ENCODE measurements around the gene FBXO36. TPM values are rescaled to one million over a fixed set of nuclear protein-coding genes. Genes with fewer than 3 reads are reported as not detected.

FBXO36 gene
- total RNA-seq, 1 experiment from 2014 or later, result 3.0 TPM

GRCh38 chr2:230016844-230017243 lies 94.5 kb downstream of the FBXO36 start:
- no peak overlapping the region for H2BK15ac ChIP-seq (ENCODE audit: low read depth, low read length)
- TF ChIP-seq CTCF (conservative IDR thresholded peaks at IDR 0.05), result no peak
- H4K8ac ChIP-seq (replicated peaks; ENCODE audit: insufficient read length, low read depth, low read length), result no peak overlapping the region

More at GRCh38 chr2:230016844-230017243, 94.5 kb downstream of the FBXO36 start:
- H3K14ac ChIP-seq (ENCODE audit: insufficient read depth, low read length), result no peak overlapping the region
- no peaks in the 10 kb centered on the region for H3K27me3 Mint-ChIP-seq (ENCODE audit: low read depth)
- H3K79me2 ChIP-seq (ENCODE audit: insufficient read depth, low read length), result no peaks in the 10 kb centered on the region
- peaks cover 0 to 11% of the 10 kb centered on the region in 2 experiments; a peak in 2 of 5 replicates for H3K9me3 Mint-ChIP-seq
- H4K91ac ChIP-seq (ENCODE audit: insufficient read length, low read depth, low read length), result no peak overlapping the region
- no peak overlapping the region for H3T11ph ChIP-seq (ENCODE audit: low read length)
- H3K9me3 ChIP-seq (ENCODE audit: control insufficient read depth, low read depth, low read length), result no peaks in the 10 kb centered on the region
- H2BK20ac ChIP-seq (ENCODE audit: low read depth, low read length, poor library complexity, severe bottlenecking), result no peak overlapping the region
- no peak overlapping the region for H2BK12ac ChIP-seq (ENCODE audit: insufficient read length, low read depth, low read length)
- H3K27ac ChIP-seq (ENCODE audit: insufficient read length, low read depth, low read length), result no peak overlapping the region
- H2BK120ac ChIP-seq (ENCODE audit: low read depth, low read length, poor library complexity, severe bottlenecking), result no peak overlapping the region
- H3K23me2 ChIP-seq (ENCODE audit: insufficient read length, low read depth, low read length, poor library complexity, severe bottlenecking), result no peaks in the 10 kb centered on the region
- H3K23ac ChIP-seq (ENCODE audit: insufficient read length, low read depth, low read length), result no peak overlapping the region
- no peak overlapping the region for H3K9ac ChIP-seq (ENCODE audit: extremely low read depth, insufficient read length, low read length)
- no peaks in the 10 kb centered on the region for H3K4me1 Mint-ChIP-seq
- H4K5ac ChIP-seq (ENCODE audit: insufficient read length, low read depth, low read length), result no peak overlapping the region
- H3K4me3 Mint-ChIP-seq, result no peak overlapping the region
- H3K18ac ChIP-seq (ENCODE audit: insufficient read length, low read depth, low read length), result no peak overlapping the region
- H3K36me3 Mint-ChIP-seq (ENCODE audit: insufficient read depth in 1 of 3, low read depth in 3 of 3), result peaks cover 0 to 10% (median 4%) of the 10 kb centered on the region in 3 experiments; a peak in 4 of 7 replicates
- H3K4me2 ChIP-seq (ENCODE audit: insufficient read depth, insufficient read length, low read length), result no peak overlapping the region
- no peak overlapping the region for H2AFZ ChIP-seq (ENCODE audit: low read length)
- no peak overlapping the region for H2BK5ac ChIP-seq (ENCODE audit: insufficient read length, low read length)
- H3K4me1 ChIP-seq (ENCODE audit: insufficient read depth, low read length), result no peaks in the 10 kb centered on the region
- no peak for DNase-seq
- no peak overlapping the region for H3K27ac Mint-ChIP-seq
- no peak overlapping the region for H2AK5ac ChIP-seq (ENCODE audit: insufficient read length, low read length)
- no peak overlapping the region for H3K56ac ChIP-seq (ENCODE audit: insufficient read length, low read depth, low read length)
- H3K27me3 ChIP-seq (ENCODE audit: insufficient read depth, low read length), result no peaks in the 10 kb centered on the region
- no peak overlapping the region for H3K4ac ChIP-seq (ENCODE audit: low read depth, low read length)
- no peaks in the 10 kb centered on the region for H3K79me1 ChIP-seq (ENCODE audit: insufficient read depth, low read depth, low read length, poor library complexity, severe bottlenecking)
- no peaks in the 10 kb centered on the region for H4K20me1 ChIP-seq (ENCODE audit: control insufficient read depth, insufficient read depth, insufficient read length)

Measured in H9 (cell line).